Measurements from ENCODE around the gene MRPS17. TPM values are rescaled to one million over a fixed set of nuclear protein-coding genes. Genes with fewer than 3 reads are reported as not detected.

The MRPS17 gene
- total and polyA plus RNA-seq, 12 donors, result 10.4 to 28.3 (median 14.5) TPM

DNA sequence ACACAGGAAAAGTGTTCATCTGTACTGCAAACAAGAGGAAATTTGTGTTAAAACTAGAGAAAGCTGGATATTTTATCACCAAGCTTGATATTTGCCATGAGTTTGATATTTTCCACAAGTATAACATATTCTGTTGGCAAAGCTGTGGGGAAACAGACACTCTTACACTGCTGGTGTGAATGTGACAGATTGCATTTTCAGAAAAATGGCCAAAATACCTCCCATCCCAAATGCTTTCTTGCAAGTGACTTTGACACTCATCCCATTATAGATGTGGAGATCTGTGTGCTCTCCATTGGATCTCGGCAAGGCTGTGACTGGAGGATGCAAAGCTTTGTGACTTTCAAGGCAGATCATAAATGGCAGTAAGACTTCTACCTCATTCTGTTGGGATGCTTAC, 33.9 kb upstream of the MRPS17 start:
- intact Hi-C loops (cut with DNase I), result no loop called here
- no peak for TF ChIP-seq POLR2A (IDR thresholded peaks at IDR 0.05)
- TF ChIP-seq, protein P1, sequence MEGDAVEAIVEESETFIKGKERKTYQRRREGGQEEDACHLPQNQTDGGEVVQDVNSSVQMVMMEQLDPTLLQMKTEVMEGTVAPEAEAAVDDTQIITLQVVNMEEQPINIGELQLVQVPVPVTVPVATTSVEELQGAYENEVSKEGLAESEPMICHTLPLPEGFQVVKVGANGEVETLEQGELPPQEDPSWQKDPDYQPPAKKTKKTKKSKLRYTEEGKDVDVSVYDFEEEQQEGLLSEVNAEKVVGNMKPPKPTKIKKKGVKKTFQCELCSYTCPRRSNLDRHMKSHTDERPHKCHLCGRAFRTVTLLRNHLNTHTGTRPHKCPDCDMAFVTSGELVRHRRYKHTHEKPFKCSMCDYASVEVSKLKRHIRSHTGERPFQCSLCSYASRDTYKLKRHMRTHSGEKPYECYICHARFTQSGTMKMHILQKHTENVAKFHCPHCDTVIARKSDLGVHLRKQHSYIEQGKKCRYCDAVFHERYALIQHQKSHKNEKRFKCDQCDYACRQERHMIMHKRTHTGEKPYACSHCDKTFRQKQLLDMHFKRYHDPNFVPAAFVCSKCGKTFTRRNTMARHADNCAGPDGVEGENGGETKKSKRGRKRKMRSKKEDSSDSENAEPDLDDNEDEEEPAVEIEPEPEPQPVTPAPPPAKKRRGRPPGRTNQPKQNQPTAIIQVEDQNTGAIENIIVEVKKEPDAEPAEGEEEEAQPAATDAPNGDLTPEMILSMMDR (IDR thresholded peaks at IDR 0.05), result no peak
- no peaks in the 10 kb centered on the region for H3K4me1 ChIP-seq (replicated peaks in 1 of 2)
- no peaks in the 10 kb centered on the region for H3K27me3 ChIP-seq
- WGBS, 4 donors, result 88 to 100% (median 96%) methylated on average over 1 of the region's 1 CpG
- no peaks in the 10 kb centered on the region for H3K36me3 ChIP-seq (replicated peaks in 1 of 2)
- H3K27ac ChIP-seq, result no peak overlapping the region
- H3K9me3 ChIP-seq (replicated peaks in 1 of 3), result no peaks in the 10 kb centered on the region
- no peak overlapping the region for H3K4me3 ChIP-seq
- DNase-seq, result no peak

DNA sequence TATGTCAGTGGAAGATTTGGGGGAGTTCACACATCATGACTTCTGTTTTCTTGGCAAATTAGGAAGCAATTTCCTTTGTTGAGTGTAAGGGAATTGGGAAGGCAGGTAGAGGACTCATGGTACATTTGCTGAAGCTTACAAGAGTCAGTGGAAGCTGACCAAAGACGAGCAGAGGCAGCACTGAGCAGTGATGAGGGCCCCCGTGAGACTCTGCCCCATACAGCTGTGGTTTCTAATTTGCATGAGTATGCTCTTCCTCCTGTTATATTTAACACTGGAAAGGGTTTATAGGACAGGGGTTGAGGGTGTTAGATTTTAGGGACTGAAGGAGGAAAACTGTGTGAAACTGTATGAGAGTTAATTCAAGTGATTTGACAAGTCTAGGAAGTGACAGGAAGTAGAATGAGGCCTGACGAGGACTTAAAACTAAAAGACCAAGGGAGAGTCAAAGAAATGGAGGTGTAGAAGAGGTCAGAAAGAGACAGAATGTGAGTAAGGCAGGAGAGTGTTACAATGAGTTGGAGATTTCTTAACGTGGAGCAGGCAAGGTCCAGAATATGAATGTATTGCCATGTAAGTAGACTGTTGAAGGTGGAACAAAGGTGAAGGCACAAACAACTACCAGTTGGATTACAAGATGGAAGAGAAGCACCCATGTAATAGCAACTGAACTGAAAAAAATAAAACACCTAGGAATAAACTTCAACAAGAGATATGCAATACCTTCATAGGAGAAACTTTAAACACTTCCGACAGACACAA, 23.5 kb upstream of the MRPS17 start:
- no peak for TF ChIP-seq POLR2A (IDR thresholded peaks at IDR 0.05)
- TF ChIP-seq, protein P1 (IDR thresholded peaks at IDR 0.05), result no peak
- DNase-seq, result no peak
- H3K9me3 ChIP-seq (replicated peaks in 1 of 3), result no peaks in the 10 kb centered on the region
- no peak overlapping the region for H3K4me3 ChIP-seq
- intact Hi-C loops (cut with DNase I), result no loop called here
- no peaks in the 10 kb centered on the region for H3K4me1 ChIP-seq (replicated peaks in 1 of 2)
- no peaks in the 10 kb centered on the region for H3K27me3 ChIP-seq
- WGBS, 4 donors, result 93 to 97% (median 94%) methylated on average over 5 of the region's 5 CpGs
- H3K36me3 ChIP-seq (replicated peaks in 1 of 2), result no peaks in the 10 kb centered on the region
- H3K27ac ChIP-seq, result no peak overlapping the region

DNA sequence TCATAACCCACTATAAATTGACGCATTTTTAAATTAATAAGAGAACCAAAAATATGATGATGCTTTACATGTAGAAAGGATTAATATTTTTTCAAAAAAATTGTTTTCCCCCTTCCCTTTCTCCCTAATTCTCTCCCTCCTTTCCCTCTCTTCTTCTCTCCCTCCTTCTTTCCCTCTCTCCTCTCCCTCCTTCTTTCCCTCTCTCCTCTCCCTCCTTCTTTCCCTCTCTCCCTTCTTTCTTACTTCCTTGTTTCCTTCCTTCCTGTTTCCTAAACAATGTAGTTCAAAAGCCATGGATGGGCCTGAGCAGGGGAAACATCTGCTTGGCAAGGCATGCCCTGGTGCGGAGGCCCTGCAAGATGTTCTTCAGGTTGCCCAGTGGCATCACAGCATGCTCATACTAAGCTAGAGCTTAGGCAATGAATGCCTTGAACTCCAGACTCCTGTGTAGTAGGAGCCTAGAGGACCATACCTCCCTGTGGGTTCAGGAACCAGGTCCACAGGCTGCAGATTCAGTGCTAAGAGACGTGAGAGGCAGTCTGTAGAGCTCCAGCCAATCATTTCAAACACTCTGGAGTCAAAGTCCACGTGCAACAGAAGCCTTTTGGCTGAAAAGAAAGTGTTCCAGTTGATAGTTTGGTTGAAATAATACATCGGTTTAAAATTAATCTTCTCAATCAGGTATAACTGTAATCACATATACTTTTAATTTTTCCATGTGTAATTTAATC, 20.1 kb upstream of the MRPS17 start:
- Histone ChIP-seq H3K4me1 (replicated peaks in 1 of 2) (no peaks in the 10 kb centered on the region), H3K9me3 (replicated peaks in 1 of 3) (peaks cover 0 to 3% (median 0%) of the 10 kb centered on the region in 3 donors), H3K36me3 (replicated peaks in 1 of 2) (no peaks in the 10 kb centered on the region), H3K27me3 (no peaks in the 10 kb centered on the region), H3K27ac (no peak overlapping the region), H3K4me3 (no peak overlapping the region)
- DNase-seq, result no peak
- WGBS, 4 donors, result 73 to 94% (median 89%) methylated on average over 4 to 5 of the region's 5 CpGs
- intact Hi-C loops (cut with DNase I), result no loop called here
- no peak for TF ChIP-seq POLR2A (IDR thresholded peaks at IDR 0.05)
- TF ChIP-seq, protein P1 (IDR thresholded peaks at IDR 0.05), result no peak

DNA sequence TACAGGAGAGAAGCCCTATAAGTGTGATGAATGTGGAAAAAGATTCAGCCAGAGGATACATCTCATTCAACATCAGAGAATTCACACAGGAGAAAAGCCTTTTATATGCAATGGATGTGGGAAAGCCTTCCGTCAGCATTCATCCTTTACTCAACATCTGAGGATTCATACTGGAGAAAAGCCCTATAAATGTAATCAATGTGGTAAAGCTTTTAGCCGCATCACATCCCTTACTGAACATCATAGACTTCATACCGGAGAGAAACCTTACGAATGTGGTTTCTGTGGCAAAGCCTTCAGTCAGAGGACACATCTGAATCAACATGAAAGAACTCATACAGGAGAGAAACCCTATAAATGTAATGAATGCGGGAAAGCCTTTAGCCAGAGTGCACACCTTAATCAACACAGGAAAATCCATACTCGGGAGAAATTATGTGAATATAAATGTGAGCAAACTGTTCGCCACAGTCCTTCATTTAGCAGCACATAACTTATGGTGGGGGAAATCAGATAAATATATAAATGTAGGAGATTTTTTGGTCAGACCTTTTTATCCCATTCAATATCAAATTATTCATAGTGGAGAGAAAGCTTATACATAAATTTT, 12.1 kb upstream of the MRPS17 start:
- DNase-seq, result no peak
- no peak overlapping the region for H3K27ac ChIP-seq
- TF ChIP-seq, protein P1 (IDR thresholded peaks at IDR 0.05), result no peak
- TF ChIP-seq POLR2A (IDR thresholded peaks at IDR 0.05), result no peak
- H3K4me1 ChIP-seq (replicated peaks in 1 of 2), result no peaks in the 10 kb centered on the region
- intact Hi-C loops (cut with DNase I), result no loop called here
- no peak overlapping the region for H3K4me3 ChIP-seq
- peaks cover 0 to 39% (median 0%) of the 10 kb centered on the region in 3 donors for H3K9me3 ChIP-seq (replicated peaks in 1 of 3)
- 91 to 98% (median 92%) methylated on average over 7 of the region's 7 CpGs for WGBS, 4 donors
- no peaks in the 10 kb centered on the region for H3K27me3 ChIP-seq
- no peaks in the 10 kb centered on the region for H3K36me3 ChIP-seq (replicated peaks in 1 of 2)

Data from adrenal gland (tissue), 12 donors.